Heart right ventricle (tissue), 16 donors: Measurements from ENCODE around the gene KREMEN2. TPM values are rescaled to one million over a fixed set of nuclear protein-coding genes. Genes with fewer than 3 reads are reported as not detected.
A peak's percentile ranks its signal among the peaks of the same experiment; 100 is the strongest.

Experiments used
- ATAC-seq, 8 donors: fragments of 200-7000 bp; cut with Tn5 transposase; one replicate each; pipeline ENCODE4 v1.9.1; 2020; ENCODE audit warnings: mild to moderate bottlenecking in 8 of 8, moderate library complexity in 8 of 8, moderate number of reproducible peaks in 1 of 8
- DNase-seq, 2 donors: peaks; one replicate each; pipeline ENCODE4 v3.0.0-alpha.2; 2020
- H3K27ac ChIP-seq, 10 donors: fragments of 200-600 bp; sonication (generic) in 2 of 10; one replicate each; pipeline versions ENCODE4 v1.5.0 to v1.8.0; 2020 to 2022; ENCODE audit warnings: mild to moderate bottlenecking in 3 of 10
- H3K27me3 ChIP-seq, 7 donors: fragments of 200-600 bp; one replicate each; pipeline ENCODE4 v1.8.0; 2021 to 2022; ENCODE audit warnings: mild to moderate bottlenecking in 2 of 7
- H3K36me3 ChIP-seq, 9 donors: fragments of 200-600 bp; sonication (generic) in 1 of 9; one replicate each; pipeline versions ENCODE4 v1.5.0 to v1.8.0; 2020 to 2022; ENCODE audit warnings: mild to moderate bottlenecking in 2 of 9
- H3K4me1 ChIP-seq, 9 donors: fragments of 200-600 bp; sonication (generic) in 1 of 9; one replicate each; pipeline versions ENCODE4 v1.5.0 to v1.8.0; 2020 to 2022; ENCODE audit warnings: mild to moderate bottlenecking in 4 of 9
- H3K4me3 ChIP-seq, 10 donors: fragments of 200-600 bp; sonication (generic) in 2 of 10; one replicate each; pipeline versions ENCODE4 v1.5.0 to v1.8.0; 2020 to 2022; ENCODE audit warnings: mild to moderate bottlenecking in 7 of 10, moderate library complexity in 2 of 10
- H3K9me3 ChIP-seq, 11 donors: fragments of 200-600 bp in 10 of 11; sonication (generic) in 2 of 11; one replicate each; pipeline versions ENCODE4 v1.5.0 to v1.8.0; 2013 to 2022; ENCODE audit warnings: mild to moderate bottlenecking in 2 of 11, control low read depth in 1 of 11, moderate library complexity in 1 of 11
- CTCF ChIP-seq, 9 donors: fragments of 200-600 bp; sonication (generic) in 2 of 9; IDR thresholded peaks; one replicate each; pipeline versions ENCODE4 v1.5.0 to v1.8.0; 2021 to 2022; ENCODE audit warnings: antibody characterized with exemption in 9 of 9, mild to moderate bottlenecking in 5 of 9, moderate library complexity in 1 of 9
- WGBS, 2 donors: extraction: QIAGEN DNeasy Blood & Tissue Kit; methylation state at CpG; one replicate each; pipeline ENCODE4 v1.1.7; 2013; ENCODE audit warnings: inconsistent platforms in 1 of 2; 5-methylcytosine and 5-hydroxymethylcytosine counted together
- intact Hi-C, 10 donors: fragments of 100-400 bp; cut with DNase I; formaldehyde crosslinking; loops; one replicate each; pipeline versions ENCODE4 v1.11.1 to v1.14.2; 2022
- long read RNA-seq, 3 donors: library from polyadenylated mRNA; unstranded; transcript quantifications; one replicate each; pipeline ENCODE4 v2.0.0, GENCODE V29; 2020 to 2021
- polyA plus RNA-seq, 2 donors: library from polyadenylated mRNA; stranded (reverse); fragments of 200-250 nt; gene quantifications; one replicate each; pipeline ENCODE4 v1.2.3, GENCODE V29; 2013
- total RNA-seq, 10 donors: library from RNA; stranded (reverse); fragmentation: NEBNext Ultra II Directional in 3 of 10; extraction: Animal tissue kit (Norgen Biotek cat#: 25700) in 3 of 10; gene quantifications; one replicate each; pipeline versions ENCODE4 v1.2.1 to v1.2.4, GENCODE V29; 2021 to 2023
- donor health status: Arrhythmogenic right ventricular cardiomyopathy.
- donor health status: ischemic (EF 13 %, LVEDD 7.1; RV severe dilation, severe dysfunction).
- donor health status: healthy with polysubstance abuse.
- donor health status: DM: no; HTN: yes; CAD: no.
- donor health status: DM: no; HTN: no; CAD: no.
- donor health status: ischemic (EF 25% LVEDD 6.9; RV normal size, moderate dysfunction).
- donor health status: ischemic (EF 25% LVEDD 5.7; RV mildly dilated, moderate dysfunction).
- donor health status: healthy.
- donor health status: DM: yes; HTN: yes; CAD: no.
- donor health status: Ischemic cardiomyopathy.
- donor health status: ischemic (EF 35%, LVEDD 5.7; RV mildly dilated, moderate dysfunction).
- donor health status: nonischemic (EF 11% LVEDD 7.7; RV severe dilation, severe dysfunction).
- donor health status: DM: yes; HTN: yes; CAD: no.
- donor health status: PGD.
- donor health status: ischemic (EF 29% LVEDD 5.4; RV normal size, mild dysfunction).
- donor health status: nonischemic (EF 23%, LVEDD 6.1; RV moderate dilation, normal function).

The KREMEN2 gene
- total RNA-seq (not detected), polyA plus RNA-seq (not detected)
- long read RNA-seq, donor 1: 0 reads
- long read RNA-seq, donor 2: 0 reads
- long read RNA-seq, donor 3: 0 reads

- peaks cover 60 to 97% (median 91%) of the 10 kb centered on the region in 7 donors for H3K27me3 ChIP-seq
- peaks cover 16 to 57% (median 43%) of the 10 kb centered on the region in 9 donors for H3K4me1 ChIP-seq
- WGBS, 2 donors: 0 to 1% methylated on average over 59 to 60 of the region's 60 CpGs
- no peak within 1 kb of the TSS for H3K27ac ChIP-seq
- intact Hi-C loops: loop anchor here in 1 of 10 donors (2.0 kb wide), 1 partner anchor 17 kb away; the partner anchor contains the start of gene PKMYT1
- H3K36me3 ChIP-seq: no peaks in the 10 kb centered on the region
- no peak for ATAC-seq
- no peaks in the 10 kb centered on the region for H3K9me3 ChIP-seq
- no peak for TF ChIP-seq CTCF (IDR thresholded peaks at IDR 0.05)
- DNase-seq: no peak
- H3K4me3 ChIP-seq: peak within 1 kb of the TSS in 9 of 10 donors; percentile 8 to 42 (median 41)
These were observed at the start of gene KREMEN2 for GRCh38 chr16:2963723-2964474. Gene KREMEN2, plus strand, starts transcription at chr16:2964275. Its CDS starts 246 bp downstream, at chr16:2964521.

GRCh38 chr16:2915196-2915929 lies 48.7 kb upstream of the KREMEN2 start:
- Histone ChIP-seq H3K36me3 (peaks cover 0 to 56% (median 31%) of the 10 kb centered on the region in 9 donors), H3K27me3 (no peaks in the 10 kb centered on the region), H3K27ac (peak overlapping the region in 1 of 10 donors; percentile 14), H3K4me1 (peaks cover 0 to 35% (median 23%) of the 10 kb centered on the region in 9 donors), H3K9me3 (no peaks in the 10 kb centered on the region), H3K4me3 (no peak overlapping the region)
- no peak for TF ChIP-seq CTCF (IDR thresholded peaks at IDR 0.05)
- intact Hi-C loops: loop anchor here in 1 of 10 donors (5.0 kb wide), 1 partner anchor 43 kb away; no protein-coding TSS in a partner anchor
- ATAC-seq: no peak
- WGBS, 2 donors: 90 to 96% methylated on average over 13 of the region's 13 CpGs
- DNase-seq: no peak

- peak in 7 of 8 donors; percentile 48 to 81 (median 61) for ATAC-seq
- no peaks in the 10 kb centered on the region for H3K9me3 ChIP-seq
- H3K4me1 ChIP-seq: peaks cover 0 to 16% (median 6%) of the 10 kb centered on the region in 9 donors
- no peaks in the 10 kb centered on the region for H3K27me3 ChIP-seq
- H3K36me3 ChIP-seq: peaks cover 0 to 79% (median 22%) of the 10 kb centered on the region in 9 donors
- WGBS, 2 donors: 12 to 13% methylated on average over 13 of the region's 13 CpGs
- intact Hi-C loops: loop anchor here in 6 of 10 donors (2.0 to 10.0 kb wide), 3 partner anchors 45 to 85 kb away; partner anchors contain the start of gene ZG16B (in 1 of the 6)
- H3K4me3 ChIP-seq: no peak overlapping the region
- peak overlapping the region in 7 of 10 donors; percentile 1 to 37 (median 27) for H3K27ac ChIP-seq
- peak; percentile 81 to 93 (median 89) for TF ChIP-seq CTCF (IDR thresholded peaks at IDR 0.05)
- DNase-seq: peak in 1 of 2 donors; percentile 63
These were observed 44.4 kb upstream of the KREMEN2 start for GRCh38 chr16:2919511-2920255.
